ENCODE measurements around the gene KRTAP10-2. TPM values are rescaled to one million over a fixed set of nuclear protein-coding genes. Genes with fewer than 3 reads are reported as not detected.

The KRTAP10-2 gene
- total RNA-seq, 2 donors from 2014 or later = not detected

- intact Hi-C loops (cut with DNase I, micrococcal nuclease) = no loop called here
- ATAC-seq = no peak
- DNase-seq = peak in 1 of 2 donors; percentile 15
These were observed 30.7 kb downstream of the KRTAP10-2 start for GRCh38 chr21:44520326-44521300.

- no peak for ATAC-seq
- DNase-seq = peak in 1 of 2 donors; percentile 5
- intact Hi-C loops (cut with DNase I, micrococcal nuclease) = loop anchor here in 1 of 2 donors (10.0 kb wide), 1 partner anchor 275 kb away; no protein-coding TSS in a partner anchor
These were observed 31.7 kb downstream of the KRTAP10-2 start for GRCh38 chr21:44519346-44520325.

- intact Hi-C loops (cut with DNase I, micrococcal nuclease) = loop anchor here in 1 of 2 donors (10.0 kb wide), 1 partner anchor 276 kb away; no protein-coding TSS in a partner anchor
- DNase-seq (no peak), ATAC-seq (no peak)
These were observed 32.6 kb downstream of the KRTAP10-2 start for GRCh38 chr21:44518686-44519085.

- intact Hi-C loops (cut with DNase I, micrococcal nuclease) = loop anchor here in 1 of 2 donors (10.0 kb wide), 1 partner anchor 277 kb away; no protein-coding TSS in a partner anchor
- no peak for DNase-seq
- ATAC-seq = no peak
These were observed 34.0 kb downstream of the KRTAP10-2 start for GRCh38 chr21:44517175-44517899.

- ATAC-seq = no peak
- intact Hi-C loops (cut with DNase I, micrococcal nuclease) = loop anchor here in 1 of 2 donors (10.0 kb wide), 1 partner anchor 278 kb away; no protein-coding TSS in a partner anchor
- no peak for DNase-seq
These were observed 34.5 kb downstream of the KRTAP10-2 start for GRCh38 chr21:44516828-44517174.

- DNase-seq = no peak
- intact Hi-C loops (cut with DNase I, micrococcal nuclease) = loop anchor here in 1 of 2 donors (10.0 kb wide), 1 partner anchor 278 kb away; no protein-coding TSS in a partner anchor
- ATAC-seq = no peak
These were observed 35.0 kb downstream of the KRTAP10-2 start for GRCh38 chr21:44516342-44516741.

- ATAC-seq (no peak), DNase-seq (no peak)
These were observed 35.7 kb downstream of the KRTAP10-2 start for GRCh38 chr21:44515359-44516165.

GRCh38 chr21:44514746-44515358, 36.5 kb downstream of the KRTAP10-2 start:
- DNase-seq (no peak), ATAC-seq (no peak)
- intact Hi-C loops (cut with DNase I, micrococcal nuclease) = loop anchor here in 1 of 2 donors (10.0 kb wide), 1 partner anchor 280 kb away; no protein-coding TSS in a partner anchor

More at GRCh38 chr21:44515359-44516165, 35.7 kb downstream of the KRTAP10-2 start:
- intact Hi-C loops (cut with DNase I, micrococcal nuclease) = loop anchor here in 1 of 2 donors (10.0 kb wide), 1 partner anchor 279 kb away; no protein-coding TSS in a partner anchor

- no peak for ATAC-seq
- intact Hi-C loops (cut with DNase I, micrococcal nuclease) = loop anchor here in 1 of 2 donors (10.0 kb wide), 1 partner anchor 281 kb away; no protein-coding TSS in a partner anchor
- DNase-seq = no peak
These were observed 37.1 kb downstream of the KRTAP10-2 start for GRCh38 chr21:44514218-44514520.

- intact Hi-C loops (cut with DNase I, micrococcal nuclease) = loop anchor here in 1 of 2 donors (10.0 kb wide), 1 partner anchor 281 kb away; no protein-coding TSS in a partner anchor
- ATAC-seq (no peak), DNase-seq (no peak)
These were observed 37.7 kb downstream of the KRTAP10-2 start for GRCh38 chr21:44513389-44514217.

GRCh38 chr21:44512496-44513388, 38.6 kb downstream of the KRTAP10-2 start:
- ATAC-seq (no peak), DNase-seq (no peak)
- intact Hi-C loops (cut with DNase I, micrococcal nuclease) = loop anchor here in 1 of 2 donors (10.0 kb wide), 1 partner anchor 282 kb away; no protein-coding TSS in a partner anchor

GRCh38 chr21:44511938-44512275, 39.4 kb downstream of the KRTAP10-2 start:
- ATAC-seq (no peak), DNase-seq (no peak)
- intact Hi-C loops (cut with DNase I, micrococcal nuclease) = loop anchor here in 1 of 2 donors (10.0 kb wide), 1 partner anchor 283 kb away; no protein-coding TSS in a partner anchor

- no peak for DNase-seq
- intact Hi-C loops (cut with DNase I, micrococcal nuclease) = loop anchor here in 1 of 2 donors (10.0 kb wide), 1 partner anchor 283 kb away; no protein-coding TSS in a partner anchor
- no peak for ATAC-seq
These were observed 39.9 kb downstream of the KRTAP10-2 start for GRCh38 chr21:44511219-44511937.
